PC-9 (cell line): ENCODE data around the gene IFITM1. TPM values are rescaled to one million over a fixed set of nuclear protein-coding genes. Genes with fewer than 3 reads are reported as not detected.

Experiments
- BruUV-seq: library from RNA; stranded (reverse); fragments of 400-500 nt; replicated peaks from 2 replicates; lab custom pipeline; 2021; lab: Mats Ljungman, UMichigan
- CTCF ChIA-PET: fragments of 300-600 bp; sonication (Branson Sonifier 250); formaldehyde crosslinking; loops from one replicate; lab custom pipeline; 2022; ENCODE audit warnings: antibody characterized with exemption; lab: Charles Lee
- POLR2A ChIA-PET: fragments of 300-600 bp; sonication (Branson Sonifier 250); formaldehyde crosslinking; loops from one replicate; lab custom pipeline; 2022; ENCODE audit warnings: antibody characterized with exemption; ENCODE audit not compliant: unreplicated experiment; lab: Charles Lee
- DNase-seq, 2 experiments: peaks; one replicate each; pipeline versions ENCODE4 v3.0.0 to v3.0.0-alpha.2; 2015 to 2022; ENCODE audit warnings: mixed read lengths in 1 of 2
- H2AFZ ChIP-seq: fragments of 200-600 bp; sonication (generic); 2 replicates; pipeline ENCODE4 v1.8.1; 2017; ENCODE audit warnings: antibody characterized with exemption
- H3F3A ChIP-seq: fragments of 200-600 bp; sonication (generic); 2 replicates; pipeline ENCODE4 v1.8.1; 2017; ENCODE audit warnings: antibody characterized with exemption, mild to moderate bottlenecking, low read depth; ENCODE audit not compliant: insufficient read depth
- H3K27ac ChIP-seq: fragments of 200-600 bp; sonication (generic); 2 replicates; pipeline ENCODE4 v1.6.1; 2016; ENCODE audit warnings: mixed run types
- H3K27me3 ChIP-seq: fragments of 200-600 bp; sonication (generic); 2 replicates; pipeline ENCODE4 v1.6.1; 2016; ENCODE audit warnings: low read depth, mixed run types; ENCODE audit not compliant: insufficient read depth
- H3K36me3 ChIP-seq: fragments of 200-600 bp; sonication (generic); 2 replicates; pipeline ENCODE4 v1.6.1; 2016; ENCODE audit warnings: low read depth, mixed run types
- H3K4me1 ChIP-seq: fragments of 200-600 bp; sonication (generic); replicated peaks from 2 replicates; pipeline ENCODE4 v1.6.1; 2016; ENCODE audit warnings: mixed run types; ENCODE audit not compliant: insufficient read depth
- H3K4me2 ChIP-seq: fragments of 200-600 bp; sonication (generic); 2 replicates; pipeline ENCODE4 v1.6.1; 2017; ENCODE audit warnings: mixed run types
- H3K4me3 ChIP-seq: fragments of 200-600 bp; sonication (generic); 2 replicates; pipeline ENCODE4 v1.6.1; 2016; ENCODE audit warnings: mixed run types
- H3K79me2 ChIP-seq: fragments of 200-600 bp; sonication (generic); 2 replicates; pipeline ENCODE4 v1.6.1; 2017; ENCODE audit warnings: low read depth, mixed run types
- H3K9me2 ChIP-seq: fragments of 200-600 bp; sonication (generic); 2 replicates; pipeline ENCODE4 v1.8.1; 2017; ENCODE audit warnings: mild to moderate bottlenecking; ENCODE audit not compliant: insufficient read depth
- H3K9me3 ChIP-seq: fragments of 200-600 bp; sonication (generic); 2 replicates; pipeline ENCODE4 v1.8.1; 2016; ENCODE audit warnings: low read depth; ENCODE audit not compliant: insufficient read depth
- H4K20me1 ChIP-seq: fragments of 200-600 bp; sonication (generic); 2 replicates; pipeline ENCODE4 v1.8.1; 2017; ENCODE audit not compliant: insufficient read depth
- CTCF ChIP-seq: fragments of 200-600 bp; sonication (generic); conservative IDR thresholded peaks from 2 replicates; pipeline ENCODE4 v1.6.1; 2017; ENCODE audit warnings: mixed run types, antibody characterized with exemption, mild to moderate bottlenecking, moderate library complexity
- EZH2 ChIP-seq: fragments of 200-600 bp; sonication (generic); IDR thresholded peaks from 2 replicates; pipeline ENCODE4 v1.8.0; 2017; ENCODE audit warnings: antibody characterized with exemption, low read depth
- intact Hi-C: fragments of 100-400 bp; cut with micrococcal nuclease; formaldehyde crosslinking; loops from one replicate; pipeline ENCODE4 v1.10.0; 2022; ENCODE audit not compliant: unreplicated experiment
- total RNA-seq: library from RNA; stranded (reverse); gene quantifications from 2 replicates; pipeline ENCODE4 v1.2.3, GENCODE V29; 2021

Gene IFITM1
- total RNA-seq, 1 experiment from 2014 or later: 9.5 TPM

DNA sequence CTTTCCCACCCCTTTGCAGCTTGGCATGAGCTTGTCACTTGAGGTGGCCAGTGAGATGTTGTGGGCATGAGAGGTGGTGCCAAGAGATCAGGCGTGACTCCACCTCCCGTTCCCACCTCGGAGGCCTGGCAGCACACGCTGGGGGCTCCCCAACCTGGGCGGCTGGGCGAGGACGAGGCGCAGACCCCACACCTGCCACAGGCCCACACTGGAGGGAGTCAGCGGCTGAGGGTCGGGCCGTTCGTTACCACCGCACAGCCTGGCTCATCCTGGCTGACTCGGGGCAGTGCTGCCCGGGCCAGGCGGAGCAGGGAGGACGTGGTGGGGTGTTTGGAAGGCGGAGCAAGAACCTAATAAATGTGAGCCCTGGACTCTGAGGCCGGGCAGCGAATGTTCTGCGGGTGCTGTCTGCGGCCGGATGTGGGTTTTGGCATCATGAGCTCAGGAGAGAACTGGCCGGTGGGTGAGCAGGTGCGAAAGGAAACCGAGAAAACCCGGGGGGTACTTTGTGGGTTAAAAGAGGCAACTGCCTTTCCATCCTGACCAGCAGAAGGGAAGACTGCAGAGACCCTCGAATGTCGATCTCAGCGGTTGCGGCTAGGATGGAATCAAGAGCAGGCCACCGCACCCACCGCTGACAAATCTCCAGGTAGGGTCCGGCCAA lies 17.0 kb downstream of the IFITM1 start:
- Histone ChIP-seq H3F3A (no peaks in the 10 kb centered on the region), H3K79me2 (no peaks in the 10 kb centered on the region), H3K27ac (no peak overlapping the region), H3K9me2 (no peaks in the 10 kb centered on the region), H3K36me3 (no peaks in the 10 kb centered on the region), H2AFZ (no peak overlapping the region), H3K4me2 (no peak overlapping the region), H3K4me3 (no peak overlapping the region), H3K4me1 (no peaks in the 10 kb centered on the region), H4K20me1 (no peaks in the 10 kb centered on the region), H3K27me3 (0 out of 2 replicates have a peak, but pooled peaks cover 3% of the 10 kb centered on the region), H3K9me3 (no peaks in the 10 kb centered on the region)
- ChIA-PET CTCF (no interaction called here), POLR2A (no interaction called here)
- no peak for DNase-seq
- TF ChIP-seq CTCF (no peak), EZH2 (no peak)
- no TSS peak for BruUV-seq
- intact Hi-C loops: no loop called here

GRCh38 chr11:331358-332060 lies 17.7 kb downstream of the IFITM1 start:
- POLR2A ChIA-PET: no interaction called here

More at GRCh38 chr11:331358-332060, 17.7 kb downstream of the IFITM1 start:
- Histone ChIP-seq H2AFZ (no peak overlapping the region), H3K79me2 (no peaks in the 10 kb centered on the region), H4K20me1 (no peaks in the 10 kb centered on the region), H3K4me1 (no peaks in the 10 kb centered on the region), H3K27ac (no peak overlapping the region), H3K36me3 (no peaks in the 10 kb centered on the region), H3K4me3 (no peak overlapping the region), H3K9me2 (no peaks in the 10 kb centered on the region), H3K4me2 (no peak overlapping the region), H3K9me3 (no peaks in the 10 kb centered on the region), H3K27me3 (0 out of 2 replicates have a peak, but pooled peaks cover 3% of the 10 kb centered on the region), H3F3A (no peaks in the 10 kb centered on the region)
- intact Hi-C loops: no loop called here
- no peak for DNase-seq
- no peak for TF ChIP-seq CTCF
- TF ChIP-seq EZH2: no peak
- CTCF ChIA-PET: no interaction called here
- BruUV-seq: no TSS peak
